GM12891 (cell line): ENCODE results near the gene CINP.

Experiments used
- POLR2A ChIP-seq: IDR thresholded peaks from 2 replicates; pipeline ENCODE4 v1.6.1; 2011; ENCODE audit warnings: low read depth, low read length, control low read depth
- POLR2AphosphoS5 ChIP-seq: IDR thresholded peaks from 2 replicates; pipeline ENCODE4 v1.6.1; 2011; ENCODE audit warnings: low read depth, low read length, control low read depth
- POU2F2 ChIP-seq: IDR thresholded peaks from 2 replicates; pipeline ENCODE4 v1.6.1; 2011; ENCODE audit warnings: low read depth, mild to moderate bottlenecking, control low read depth, low read length, moderate library complexity
- SPI1 ChIP-seq: IDR thresholded peaks from 2 replicates; pipeline ENCODE4 v1.6.1; 2011; ENCODE audit warnings: low read depth, low read length, control low read depth
- TAF1 ChIP-seq: IDR thresholded peaks from 2 replicates; pipeline ENCODE4 v1.6.1; 2011; ENCODE audit warnings: low read depth, low read length, control low read depth

- TF ChIP-seq POLR2A (no peak), POLR2AphosphoS5 (no peak), SPI1 (no peak), TAF1 (no peak), POU2F2 (no peak)
These were observed 43.2 kb downstream of the CINP start, which contains the start of gene ZNF839 for GRCh38 chr14:102319351-102320032.
